MM.1S (cell line): ENCODE results near the gene GPR149.

Experiments used
- DNase-seq: peaks from one replicate; pipeline ENCODE4 v3.0.0-alpha.2; 2015
- H2AFZ ChIP-seq: fragments of 300-600 bp; sonication (generic); 2 replicates; pipeline ENCODE4 v1.6.0; 2016; ENCODE audit warnings: antibody characterized with exemption, low read length
- H3F3A ChIP-seq: fragments of 300-600 bp; sonication (generic); 2 replicates; pipeline ENCODE4 v1.6.1; 2016; ENCODE audit warnings: mild to moderate bottlenecking, antibody characterized with exemption, low read length, moderate library complexity, mixed read lengths; ENCODE audit not compliant: insufficient read depth
- H3K27ac ChIP-seq: fragments of 300-600 bp; sonication (generic); 2 replicates; pipeline ENCODE4 v1.5.1; 2016; ENCODE audit warnings: mild to moderate bottlenecking, low read length
- H3K27me3 ChIP-seq: fragments of 300-600 bp; sonication (generic); replicated peaks from 2 replicates; pipeline ENCODE4 v1.6.0; 2016; ENCODE audit warnings: low read length; ENCODE audit not compliant: insufficient read depth
- H3K36me3 ChIP-seq: fragments of 300-600 bp; sonication (generic); replicated peaks from 2 replicates; pipeline ENCODE4 v1.6.1; 2016; ENCODE audit warnings: mild to moderate bottlenecking, low read length, mixed read lengths; ENCODE audit not compliant: insufficient read depth
- H3K4me1 ChIP-seq: fragments of 300-600 bp; sonication (generic); 2 replicates; pipeline ENCODE4 v1.6.1; 2016; ENCODE audit warnings: low read length, mixed read lengths
- H3K4me2 ChIP-seq: fragments of 300-600 bp; sonication (generic); 2 replicates; pipeline ENCODE4 v1.6.0; 2016; ENCODE audit warnings: low read depth, low read length
- H3K4me3 ChIP-seq: fragments of 300-600 bp; sonication (generic); 2 replicates; pipeline ENCODE4 v1.5.1; 2016; ENCODE audit warnings: low read length, mixed read lengths
- H3K79me2 ChIP-seq: fragments of 300-600 bp; sonication (generic); 2 replicates; pipeline ENCODE4 v1.6.1; 2016; ENCODE audit warnings: mixed run types, low read length, mixed read lengths
- H3K9ac ChIP-seq: fragments of 300-600 bp; sonication (generic); 2 replicates; pipeline ENCODE4 v1.6.1; 2016; ENCODE audit warnings: low read length, mixed read lengths
- H3K9me2 ChIP-seq: fragments of 300-600 bp; sonication (generic); replicated peaks from 2 replicates; pipeline ENCODE4 v1.6.1; 2016; ENCODE audit warnings: mild to moderate bottlenecking, low read length, mixed read lengths; ENCODE audit not compliant: insufficient read depth
- H3K9me3 ChIP-seq: fragments of 300-600 bp; sonication (generic); replicated peaks from 2 replicates; pipeline ENCODE4 v1.6.1; 2016; ENCODE audit warnings: mild to moderate bottlenecking, low read length, mixed read lengths; ENCODE audit not compliant: insufficient read depth
- H4K20me1 ChIP-seq: fragments of 300-600 bp; sonication (generic); 2 replicates; pipeline ENCODE4 v1.6.1; 2016; ENCODE audit warnings: mild to moderate bottlenecking, low read length, moderate library complexity, mixed read lengths; ENCODE audit not compliant: insufficient read depth
- EZH2 ChIP-seq: fragments of 300-600 bp; sonication (generic); optimal IDR thresholded peaks from 2 replicates; pipeline ENCODE3; 2017; ENCODE audit warnings: low read depth, mild to moderate bottlenecking, antibody characterized with exemption, low read length, mixed read lengths
- EZH2phosphoT487 ChIP-seq: fragments of 300-600 bp; sonication (generic); IDR thresholded peaks from 2 replicates; pipeline ENCODE4 v1.6.1; 2018; ENCODE audit warnings: antibody characterized with exemption, low read length
- TF ChIP-seq, protein P1 (sequence below): fragments of 300-600 bp; sonication (generic); IDR thresholded peaks from 2 replicates; pipeline ENCODE4 v1.5.1; 2016; ENCODE audit warnings: antibody characterized with exemption, low read length, mixed read lengths

GPR149 gene

DNA sequence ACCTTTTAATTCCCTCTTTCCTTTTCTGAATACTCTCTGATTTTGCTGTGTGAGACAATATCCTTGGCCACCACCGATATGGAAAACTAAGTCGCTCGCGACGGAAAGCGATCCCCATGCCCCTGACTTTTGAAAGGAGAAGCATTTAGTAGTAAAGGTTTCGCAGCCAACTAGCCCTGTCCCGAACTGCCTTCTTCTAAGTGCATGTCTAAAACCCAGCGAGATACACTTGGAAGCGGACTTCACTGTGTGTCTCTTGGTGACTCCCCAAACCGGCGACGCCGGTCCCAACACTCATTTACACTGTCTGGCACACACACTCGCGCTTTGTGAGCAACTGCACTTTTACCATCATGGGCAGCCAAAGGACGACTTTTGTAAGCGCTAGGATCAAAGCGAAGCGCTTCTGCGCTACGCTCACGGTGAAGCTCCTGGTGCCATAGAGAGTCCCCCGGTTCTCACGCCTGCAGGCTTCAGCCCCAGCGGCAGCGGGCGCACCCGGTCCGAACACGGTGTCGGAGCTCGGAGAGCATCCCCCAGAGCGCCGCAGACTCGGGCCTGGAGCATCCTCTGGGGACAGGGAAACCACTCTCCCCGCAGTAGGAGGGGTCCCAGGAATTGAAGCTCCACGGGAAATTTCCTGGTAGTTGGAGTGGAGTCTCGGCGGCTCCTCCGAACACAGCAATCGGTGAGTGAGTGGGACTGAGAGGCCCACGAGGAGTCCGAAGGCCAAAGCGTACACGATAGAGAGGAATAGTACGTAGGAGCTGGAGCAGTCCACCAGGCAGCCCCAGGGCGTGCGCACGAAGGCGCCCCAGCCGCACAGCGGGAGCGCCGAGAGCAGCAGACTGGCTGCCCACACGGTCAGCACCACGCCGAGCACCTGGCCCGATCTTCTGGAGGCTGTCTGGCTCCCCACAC is 1.4 kb downstream of the GPR149 start:
- Histone ChIP-seq H3K4me3 (no peak overlapping the region), H3K27me3 (no peaks in the 10 kb centered on the region), H3K36me3 (no peaks in the 10 kb centered on the region), H3K9ac (no peak overlapping the region), H4K20me1 (no peaks in the 10 kb centered on the region), H3K9me2 (no peaks in the 10 kb centered on the region), H2AFZ (no peak overlapping the region), H3K4me1 (no peaks in the 10 kb centered on the region), H3K9me3 (no peaks in the 10 kb centered on the region), H3K4me2 (no peak overlapping the region), H3F3A (no peaks in the 10 kb centered on the region), H3K27ac (no peak overlapping the region), H3K79me2 (no peaks in the 10 kb centered on the region)
- TF ChIP-seq EZH2 (no peak), EZH2phosphoT487 (no peak)
- TF ChIP-seq, protein P1, sequence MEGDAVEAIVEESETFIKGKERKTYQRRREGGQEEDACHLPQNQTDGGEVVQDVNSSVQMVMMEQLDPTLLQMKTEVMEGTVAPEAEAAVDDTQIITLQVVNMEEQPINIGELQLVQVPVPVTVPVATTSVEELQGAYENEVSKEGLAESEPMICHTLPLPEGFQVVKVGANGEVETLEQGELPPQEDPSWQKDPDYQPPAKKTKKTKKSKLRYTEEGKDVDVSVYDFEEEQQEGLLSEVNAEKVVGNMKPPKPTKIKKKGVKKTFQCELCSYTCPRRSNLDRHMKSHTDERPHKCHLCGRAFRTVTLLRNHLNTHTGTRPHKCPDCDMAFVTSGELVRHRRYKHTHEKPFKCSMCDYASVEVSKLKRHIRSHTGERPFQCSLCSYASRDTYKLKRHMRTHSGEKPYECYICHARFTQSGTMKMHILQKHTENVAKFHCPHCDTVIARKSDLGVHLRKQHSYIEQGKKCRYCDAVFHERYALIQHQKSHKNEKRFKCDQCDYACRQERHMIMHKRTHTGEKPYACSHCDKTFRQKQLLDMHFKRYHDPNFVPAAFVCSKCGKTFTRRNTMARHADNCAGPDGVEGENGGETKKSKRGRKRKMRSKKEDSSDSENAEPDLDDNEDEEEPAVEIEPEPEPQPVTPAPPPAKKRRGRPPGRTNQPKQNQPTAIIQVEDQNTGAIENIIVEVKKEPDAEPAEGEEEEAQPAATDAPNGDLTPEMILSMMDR = no peak
- DNase-seq = no peak

DNA sequence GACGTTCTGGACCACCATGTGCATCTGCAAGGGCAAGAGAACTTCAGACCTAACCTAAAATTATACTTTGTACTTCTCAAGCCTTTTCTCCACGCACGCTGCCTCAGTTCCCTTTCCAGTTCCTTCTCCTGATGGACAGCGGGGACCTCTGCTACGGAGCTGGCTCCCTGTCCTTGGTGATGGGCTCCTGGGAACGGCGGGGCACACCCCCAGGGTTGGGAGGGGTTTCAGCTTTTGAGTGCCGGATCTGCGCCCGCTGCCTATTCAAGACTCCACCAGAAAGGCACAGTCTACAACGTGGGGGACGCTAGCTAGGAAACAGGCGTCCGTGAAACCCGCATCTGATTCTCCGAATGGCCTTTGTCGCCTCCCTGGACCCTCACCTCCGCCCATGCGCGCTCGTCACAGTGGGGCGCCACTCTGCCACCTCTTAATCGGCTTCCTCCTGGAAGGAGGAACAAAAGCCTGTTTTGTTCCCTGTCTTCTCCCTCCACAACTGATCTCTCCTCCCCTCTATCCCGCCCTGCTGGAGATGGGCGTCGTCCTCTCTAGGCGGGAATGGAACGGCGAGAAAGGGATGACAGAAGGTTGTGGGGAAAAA is 2.2 kb downstream of the GPR149 start:
- TF ChIP-seq EZH2phosphoT487 (no peak), EZH2 (no peak)
- TF ChIP-seq, protein P1 = no peak
- no peaks in the 10 kb centered on the region for H3K9me3 ChIP-seq
- no peak overlapping the region for H3K9ac ChIP-seq
- H3K36me3 ChIP-seq = no peaks in the 10 kb centered on the region
- H3K4me2 ChIP-seq = no peak overlapping the region
- H2AFZ ChIP-seq = no peak overlapping the region
- no peak for DNase-seq
- H3K4me1 ChIP-seq = no peaks in the 10 kb centered on the region
- no peak overlapping the region for H3K4me3 ChIP-seq
- no peaks in the 10 kb centered on the region for H4K20me1 ChIP-seq
- H3K79me2 ChIP-seq = no peaks in the 10 kb centered on the region
- H3K27ac ChIP-seq = no peak overlapping the region
- H3F3A ChIP-seq = no peaks in the 10 kb centered on the region
- H3K9me2 ChIP-seq = no peaks in the 10 kb centered on the region
- H3K27me3 ChIP-seq = no peaks in the 10 kb centered on the region

DNA sequence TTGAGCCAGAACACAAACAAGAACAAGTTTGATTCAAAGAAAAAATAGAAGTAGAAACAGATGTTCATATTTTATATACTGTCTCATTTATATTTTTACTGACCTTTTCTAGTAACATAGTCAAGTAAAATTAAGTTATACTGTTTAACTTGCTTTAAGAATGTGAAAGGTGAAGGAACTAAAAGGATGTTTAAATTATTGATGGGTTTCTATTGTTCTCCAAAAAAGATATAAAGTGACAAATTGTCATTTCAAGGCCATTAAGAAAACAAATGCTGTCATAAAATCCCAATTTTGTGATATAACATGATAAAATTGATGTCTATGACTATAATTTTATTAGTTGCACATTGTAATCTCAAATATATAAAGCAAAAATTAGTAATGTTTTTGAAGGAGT is 7.3 kb downstream of the GPR149 start:
- TF ChIP-seq EZH2 (no peak), EZH2phosphoT487 (no peak)
- TF ChIP-seq, protein P1 = no peak
- no peaks in the 10 kb centered on the region for H4K20me1 ChIP-seq
- H3K9me3 ChIP-seq = no peaks in the 10 kb centered on the region

More for the DNA sequence above, 7.3 kb downstream of the GPR149 start:
- Histone ChIP-seq H3K27me3 (no peaks in the 10 kb centered on the region), H3K27ac (no peak overlapping the region), H3K9ac (no peak overlapping the region), H3K36me3 (no peaks in the 10 kb centered on the region), H3K9me2 (no peaks in the 10 kb centered on the region), H3F3A (no peaks in the 10 kb centered on the region), H3K4me1 (no peaks in the 10 kb centered on the region), H2AFZ (no peak overlapping the region), H3K4me2 (no peak overlapping the region), H3K79me2 (no peaks in the 10 kb centered on the region), H3K4me3 (no peak overlapping the region)
- no peak for DNase-seq
